GM12875 (cell line): Measurements from ENCODE around the gene CCDC39.
"Not testable (repeated sequence)": the region's sequence is repeated elsewhere in the genome, so short reads cannot be mapped to it uniquely, and the experiment has no call there.

Source experiments
- H3K4me3 ChIP-seq: one replicate; pipeline ENCODE4 v1.5.1; 2011; ENCODE audit warnings: low read depth, low read length, control low read depth
- TF ChIP-seq, protein P1 (sequence below): IDR thresholded peaks from 2 replicates; pipeline ENCODE4 v1.5.1; 2011; ENCODE audit warnings: low read depth, mild to moderate bottlenecking, control low read depth, inconsistent platforms, low read length, moderate library complexity, borderline replicate concordance; ENCODE audit not compliant: insufficient read depth

The CCDC39 gene

DNA sequence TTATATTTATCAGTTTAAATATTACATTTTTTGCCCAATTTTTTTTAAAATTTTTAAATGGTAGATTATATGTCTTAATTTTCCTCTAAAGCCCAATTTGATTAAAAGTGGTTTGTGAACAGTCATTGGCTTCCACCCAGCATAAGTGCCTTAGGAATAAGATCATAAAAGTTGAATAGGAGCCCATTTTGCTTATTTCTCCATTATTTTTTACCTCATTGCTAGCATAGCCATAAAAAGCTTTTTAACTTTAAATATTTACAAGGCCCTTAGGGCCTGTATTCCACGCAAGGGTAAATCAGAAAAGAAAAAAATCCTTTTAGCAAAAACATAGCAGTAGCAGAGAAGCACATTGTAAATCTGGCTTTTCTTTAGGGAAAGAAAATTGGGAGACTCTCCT, 68.3 kb downstream of the CCDC39 start:
- H3K4me3 ChIP-seq, result no peak overlapping the region
- TF ChIP-seq, protein P1, sequence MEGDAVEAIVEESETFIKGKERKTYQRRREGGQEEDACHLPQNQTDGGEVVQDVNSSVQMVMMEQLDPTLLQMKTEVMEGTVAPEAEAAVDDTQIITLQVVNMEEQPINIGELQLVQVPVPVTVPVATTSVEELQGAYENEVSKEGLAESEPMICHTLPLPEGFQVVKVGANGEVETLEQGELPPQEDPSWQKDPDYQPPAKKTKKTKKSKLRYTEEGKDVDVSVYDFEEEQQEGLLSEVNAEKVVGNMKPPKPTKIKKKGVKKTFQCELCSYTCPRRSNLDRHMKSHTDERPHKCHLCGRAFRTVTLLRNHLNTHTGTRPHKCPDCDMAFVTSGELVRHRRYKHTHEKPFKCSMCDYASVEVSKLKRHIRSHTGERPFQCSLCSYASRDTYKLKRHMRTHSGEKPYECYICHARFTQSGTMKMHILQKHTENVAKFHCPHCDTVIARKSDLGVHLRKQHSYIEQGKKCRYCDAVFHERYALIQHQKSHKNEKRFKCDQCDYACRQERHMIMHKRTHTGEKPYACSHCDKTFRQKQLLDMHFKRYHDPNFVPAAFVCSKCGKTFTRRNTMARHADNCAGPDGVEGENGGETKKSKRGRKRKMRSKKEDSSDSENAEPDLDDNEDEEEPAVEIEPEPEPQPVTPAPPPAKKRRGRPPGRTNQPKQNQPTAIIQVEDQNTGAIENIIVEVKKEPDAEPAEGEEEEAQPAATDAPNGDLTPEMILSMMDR, result no peak

DNA sequence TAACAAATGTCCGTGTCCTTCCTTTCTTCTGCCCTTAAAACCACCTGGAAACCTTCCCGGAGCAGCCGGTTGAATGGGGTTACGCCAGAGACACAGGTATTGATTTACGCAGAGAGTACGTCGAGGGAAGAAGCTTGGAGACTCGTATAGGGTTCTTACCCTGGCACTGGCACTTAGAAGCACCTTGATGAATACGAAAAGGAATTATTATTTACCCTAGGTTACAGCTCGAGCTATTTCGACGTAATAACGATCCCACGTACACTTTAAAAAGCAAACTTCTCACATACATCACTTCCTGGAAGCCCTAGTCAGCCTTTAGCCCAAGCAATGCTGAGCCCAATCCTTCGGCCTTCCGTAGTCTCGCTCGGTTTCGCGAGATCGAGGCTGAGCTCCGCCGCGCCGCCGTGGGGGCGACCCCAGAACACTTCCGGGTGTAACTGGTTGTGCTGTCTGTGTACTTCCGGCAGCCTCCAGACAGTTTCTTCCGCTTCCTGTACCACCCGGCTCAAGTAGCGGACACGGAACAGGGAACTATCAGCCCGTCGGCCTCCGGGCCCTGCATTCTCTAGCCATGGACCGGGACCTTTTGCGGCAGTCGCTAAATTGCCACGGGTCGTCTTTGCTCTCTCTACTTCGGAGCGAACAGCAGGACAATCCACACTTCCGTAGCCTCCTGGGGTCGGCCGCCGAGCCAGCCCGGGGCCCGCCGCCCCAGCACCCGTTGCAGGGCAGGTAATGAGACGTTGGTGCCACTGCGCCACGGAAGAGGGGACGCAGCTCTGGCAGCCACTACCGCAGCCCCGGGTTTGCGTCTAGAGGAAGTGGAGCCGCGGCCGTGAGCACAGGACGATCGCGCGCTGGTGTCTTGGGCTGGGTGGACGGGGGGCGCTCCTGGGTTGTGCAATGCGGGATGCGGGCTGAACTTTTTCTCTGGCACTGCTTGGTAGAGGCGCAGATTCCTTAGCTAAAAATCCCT, 77.3 kb downstream of the CCDC39 start, which contains the start of gene TTC14:
TTC14 (plus strand) TSS at position 476 of the 979 bp plus-strand sequence; CDS start at position 575, 99 bp downstream.
- TF ChIP-seq, protein P1, result no peak
- H3K4me3 ChIP-seq, result peak within 1 kb of the TSS; percentile 87

DNA sequence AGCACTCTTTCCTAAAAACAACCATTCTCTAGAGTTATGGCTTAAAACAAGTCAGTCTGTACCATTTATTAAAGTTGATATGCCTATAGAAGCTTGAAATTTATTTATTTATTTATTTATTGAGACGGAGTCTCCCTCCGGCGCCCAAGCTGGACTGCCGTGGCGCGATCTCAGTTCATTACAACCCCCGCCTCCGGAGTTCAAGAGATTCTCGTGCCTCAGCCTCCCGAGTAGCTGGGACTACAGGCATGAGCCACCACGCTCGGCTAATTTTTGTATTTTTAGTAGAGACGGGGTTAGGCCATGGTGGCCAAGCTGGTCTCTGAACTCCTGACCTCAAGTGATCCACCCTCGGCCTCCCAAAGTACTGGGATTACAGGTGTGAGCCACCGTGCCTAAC, 78.8 kb downstream of the CCDC39 start:
- TF ChIP-seq, protein P1, result no peak
- no peak overlapping the region for H3K4me3 ChIP-seq

DNA sequence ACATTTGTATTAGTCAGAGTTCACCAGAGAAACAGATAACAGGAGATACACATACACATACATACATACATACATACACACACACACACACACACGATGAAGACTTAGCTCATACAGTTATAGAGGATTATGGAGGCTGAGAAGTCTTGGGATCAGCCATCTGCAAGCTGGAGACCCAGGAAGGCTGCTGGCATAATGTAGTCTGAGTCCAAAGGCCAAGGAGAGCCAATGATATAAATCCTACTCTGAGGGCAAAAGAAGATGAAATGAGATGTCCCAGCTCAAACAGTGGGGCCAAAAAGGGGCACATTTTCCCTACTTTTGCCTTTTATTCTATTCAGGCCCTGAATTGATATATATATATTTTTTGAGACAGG, 83.7 kb downstream of the CCDC39 start:
- no peak overlapping the region for H3K4me3 ChIP-seq
- TF ChIP-seq, protein P1, result no peak

DNA sequence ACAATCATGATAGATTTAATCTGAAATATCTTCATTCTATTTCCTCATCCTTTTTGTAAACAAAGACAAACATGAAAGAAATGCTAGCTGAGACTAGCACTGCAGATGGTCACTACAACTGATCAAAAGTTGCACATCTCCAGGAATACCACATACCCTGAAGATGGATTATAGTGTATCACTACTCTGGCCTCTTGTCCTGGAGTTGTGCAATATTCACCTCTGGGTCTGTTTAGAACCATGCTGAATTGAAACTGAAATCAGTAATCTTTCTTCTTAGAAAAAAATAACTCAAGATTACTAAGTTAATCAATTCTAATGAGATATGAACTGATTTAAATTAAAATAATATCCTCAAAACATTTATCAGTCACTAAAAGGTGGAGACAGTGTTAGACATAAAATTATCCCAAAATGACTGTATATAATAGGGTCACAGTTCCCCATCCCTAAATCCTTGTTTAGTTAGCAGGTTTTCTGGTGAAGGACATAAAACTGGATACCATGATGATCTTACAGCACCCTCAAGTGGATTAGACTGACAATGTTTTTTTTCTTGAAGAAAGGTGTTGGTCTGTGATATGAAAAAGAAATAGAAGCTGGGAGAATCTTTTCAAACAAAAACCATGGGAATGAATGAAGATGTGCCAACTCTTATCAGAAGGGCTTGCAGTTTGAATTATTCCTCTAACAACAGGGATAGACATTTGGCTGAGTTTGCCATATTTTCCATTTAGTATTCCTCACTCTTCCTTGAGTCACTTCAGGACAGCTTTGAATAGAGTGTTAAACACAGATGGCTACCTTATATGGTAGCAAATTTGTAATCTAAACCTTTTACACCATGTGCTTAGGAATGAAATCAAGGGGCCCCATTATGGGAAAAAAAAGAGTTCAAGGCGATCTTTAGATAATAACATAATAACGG, 84.4 kb downstream of the CCDC39 start:
- no peak overlapping the region for H3K4me3 ChIP-seq
- TF ChIP-seq, protein P1, result peak; percentile 28; the same call in 1 of the 2 replicates

DNA sequence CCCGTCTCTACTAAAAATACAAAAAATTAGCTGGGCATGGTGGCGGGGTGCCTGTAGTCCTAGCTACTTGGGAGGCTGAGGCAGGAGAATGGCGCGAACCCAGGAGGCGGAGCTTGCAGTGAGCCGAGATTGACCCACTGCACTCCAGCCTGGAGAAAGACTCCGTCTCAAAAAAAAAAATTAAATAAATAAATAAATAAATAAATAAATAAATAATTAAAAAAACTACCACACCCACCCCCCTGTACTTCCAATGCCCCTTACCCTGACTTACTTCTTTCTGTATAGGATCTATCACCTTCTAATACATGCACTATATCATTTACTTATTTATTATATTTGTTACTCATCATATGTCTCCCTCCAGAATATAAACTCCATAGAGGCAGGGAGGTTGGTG, 85.7 kb downstream of the CCDC39 start:
- H3K4me3 ChIP-seq, result not testable (repeated sequence)

DNA sequence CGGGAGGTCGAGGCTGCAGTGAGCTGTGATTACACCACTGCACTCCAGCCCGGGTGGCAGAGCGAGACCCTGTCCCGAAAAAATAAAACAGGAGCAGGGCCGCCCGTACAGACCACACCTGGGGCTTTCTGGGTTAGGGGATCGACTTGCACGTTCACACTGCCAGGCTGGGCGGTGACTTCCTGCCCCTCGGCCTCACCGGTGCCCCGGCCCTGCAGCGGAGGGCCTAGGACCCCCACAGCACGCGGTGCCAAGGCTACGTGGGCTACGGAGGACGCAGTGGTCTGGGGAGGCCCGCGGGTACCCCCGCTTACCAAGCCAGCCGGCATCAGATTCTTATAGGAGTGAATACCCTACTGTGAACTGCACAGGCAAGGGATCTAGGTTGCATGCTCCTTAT, 88.9 kb downstream of the CCDC39 start:
- TF ChIP-seq, protein P1, result no peak
- no peak overlapping the region for H3K4me3 ChIP-seq
